HL-60/S4 (cell line): ENCODE measurements around the gene S100A10.

Source experiments
- in situ Hi-C: fragments of 300-500 bp; cut with MboI; formaldehyde crosslinking; loops from 2 replicates; pipeline ENCODE4 v1.14.3; 2022; ENCODE audit warnings: low sequenced_read_pairs

Gene S100A10

DNA sequence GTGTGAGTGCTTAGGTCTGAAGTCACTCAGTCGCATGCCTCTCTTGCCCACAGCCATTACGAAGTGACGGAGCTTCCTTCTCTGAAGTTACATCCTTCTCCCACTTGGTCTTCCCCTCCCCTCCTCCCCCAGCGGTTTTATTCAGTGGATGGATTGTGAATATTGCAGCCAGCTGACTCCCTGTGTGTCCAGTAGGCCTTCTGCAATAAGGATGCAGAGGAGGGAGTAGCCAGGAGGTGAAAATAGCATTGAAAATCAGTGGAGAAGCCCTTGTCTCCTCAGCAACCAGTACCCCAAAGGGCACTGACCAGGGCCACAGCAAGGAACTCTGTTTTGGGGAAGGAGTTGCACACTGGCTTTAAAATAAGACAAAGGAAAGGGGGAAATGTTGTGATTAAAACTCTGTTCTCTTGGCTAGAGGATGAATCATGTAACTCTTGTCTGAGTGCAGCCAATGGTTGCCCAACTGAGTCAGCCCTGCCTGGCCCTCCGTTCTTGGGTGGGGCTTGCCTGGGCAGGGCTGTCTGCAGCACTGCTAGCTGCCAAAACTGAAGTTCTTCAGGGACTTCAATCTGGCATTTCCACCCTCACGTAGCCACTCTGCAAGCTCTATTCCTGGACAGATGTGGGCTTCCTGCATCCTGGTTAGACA, 4.3 kb downstream of the S100A10 start:
- in situ Hi-C loops = no loop called here

DNA sequence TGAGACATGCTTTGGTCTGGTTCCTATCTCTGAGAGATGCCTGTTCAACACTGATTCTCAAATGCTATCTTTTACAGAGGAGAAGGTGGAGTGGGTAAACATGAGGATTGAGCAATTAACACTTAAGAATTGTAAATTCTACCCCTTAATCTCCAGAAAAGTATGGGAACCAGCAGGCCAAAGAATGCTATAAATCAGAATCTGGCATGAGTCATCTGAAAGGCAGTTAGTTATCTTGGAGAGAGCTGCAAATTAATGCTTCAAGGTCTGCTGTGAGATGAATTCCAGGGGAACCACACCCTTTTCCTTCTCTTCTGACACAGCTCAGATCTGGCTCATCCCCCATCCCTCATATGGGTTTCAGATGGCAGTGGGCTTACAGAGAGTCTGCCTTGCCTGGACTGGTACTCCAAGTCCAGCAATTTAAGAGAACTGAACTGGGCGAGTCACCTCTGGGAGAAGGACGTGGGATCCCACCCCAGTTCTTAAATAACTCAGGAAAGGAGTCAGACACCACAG, 5.2 kb downstream of the S100A10 start:
- in situ Hi-C loops = no loop called here

GRCh38 chr1:151986501-151987190, 7.0 kb downstream of the S100A10 start:
- in situ Hi-C loops = no loop called here

GRCh38 chr1:151985768-151986167, 7.9 kb downstream of the S100A10 start:
- in situ Hi-C loops = no loop called here

- in situ Hi-C loops = no loop called here
These were observed 8.4 kb downstream of the S100A10 start for GRCh38 chr1:151985270-151985669.

- in situ Hi-C loops = no loop called here
These were observed 9.2 kb downstream of the S100A10 start for GRCh38 chr1:151984313-151984956.

GRCh38 chr1:151982300-151983005, 11.2 kb downstream of the S100A10 start:
- in situ Hi-C loops = no loop called here

DNA sequence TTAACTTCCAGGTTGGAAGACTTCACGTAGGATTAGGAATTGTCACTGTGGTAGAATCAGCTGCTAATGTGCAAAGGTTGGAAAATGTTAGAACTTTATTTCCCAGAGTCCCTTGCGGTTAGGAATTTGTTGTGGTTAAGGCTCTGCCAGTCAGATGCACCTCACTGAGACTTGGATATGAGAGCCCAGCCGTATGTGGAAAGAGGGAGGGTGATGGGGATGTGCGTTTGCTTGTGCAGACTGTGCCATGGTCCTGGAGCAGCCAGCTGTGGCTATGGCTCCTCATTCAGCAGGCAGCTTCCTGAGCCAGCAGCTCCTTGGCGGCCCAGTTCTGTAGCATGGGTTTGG, 12.5 kb downstream of the S100A10 start:
- in situ Hi-C loops = no loop called here

GRCh38 chr1:151980287-151981177, 13.1 kb downstream of the S100A10 start:
- in situ Hi-C loops = no loop called here

- in situ Hi-C loops = no loop called here
These were observed 14.7 kb downstream of the S100A10 start for GRCh38 chr1:151978922-151979321.

- in situ Hi-C loops = no loop called here
These were observed 15.9 kb downstream of the S100A10 start for GRCh38 chr1:151977662-151978230.

DNA sequence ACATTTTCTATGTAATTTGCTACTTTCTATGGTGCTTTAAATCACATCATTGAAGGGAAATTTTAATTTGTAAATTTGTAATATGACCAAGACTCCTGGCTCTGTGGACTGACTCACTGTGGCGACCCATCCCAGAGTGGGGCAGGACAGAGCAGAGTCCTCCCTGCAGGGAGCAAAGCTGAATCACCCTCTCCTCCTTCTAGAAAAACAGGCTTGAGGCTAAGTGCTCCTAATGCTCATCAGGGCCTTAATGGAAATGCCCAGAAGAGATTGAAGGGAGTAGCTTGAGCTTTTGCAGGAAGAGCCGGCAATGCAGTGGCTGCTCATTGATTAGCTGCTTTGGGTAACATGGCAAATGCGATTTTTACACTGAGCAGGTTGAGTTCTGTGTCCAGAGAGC, 16.8 kb downstream of the S100A10 start:
- in situ Hi-C loops = no loop called here

DNA sequence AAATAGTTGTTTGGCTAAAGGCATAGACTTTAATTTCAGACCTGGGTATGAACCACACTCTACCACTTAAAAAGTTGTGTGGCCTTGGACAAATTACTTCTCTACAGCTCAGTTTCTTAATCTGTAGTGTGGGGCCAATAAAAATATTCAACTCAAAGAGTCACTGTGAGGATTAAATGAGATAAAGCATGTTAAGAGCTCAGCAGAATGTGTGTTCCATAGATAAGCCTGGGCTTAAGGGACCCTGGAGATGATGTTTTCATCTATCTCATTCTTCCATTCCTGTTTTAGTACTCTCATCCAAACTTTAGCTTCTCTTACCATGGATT, 17.7 kb downstream of the S100A10 start:
- in situ Hi-C loops = no loop called here

- in situ Hi-C loops = no loop called here
These were observed 18.2 kb downstream of the S100A10 start for GRCh38 chr1:151975311-151976014.

DNA sequence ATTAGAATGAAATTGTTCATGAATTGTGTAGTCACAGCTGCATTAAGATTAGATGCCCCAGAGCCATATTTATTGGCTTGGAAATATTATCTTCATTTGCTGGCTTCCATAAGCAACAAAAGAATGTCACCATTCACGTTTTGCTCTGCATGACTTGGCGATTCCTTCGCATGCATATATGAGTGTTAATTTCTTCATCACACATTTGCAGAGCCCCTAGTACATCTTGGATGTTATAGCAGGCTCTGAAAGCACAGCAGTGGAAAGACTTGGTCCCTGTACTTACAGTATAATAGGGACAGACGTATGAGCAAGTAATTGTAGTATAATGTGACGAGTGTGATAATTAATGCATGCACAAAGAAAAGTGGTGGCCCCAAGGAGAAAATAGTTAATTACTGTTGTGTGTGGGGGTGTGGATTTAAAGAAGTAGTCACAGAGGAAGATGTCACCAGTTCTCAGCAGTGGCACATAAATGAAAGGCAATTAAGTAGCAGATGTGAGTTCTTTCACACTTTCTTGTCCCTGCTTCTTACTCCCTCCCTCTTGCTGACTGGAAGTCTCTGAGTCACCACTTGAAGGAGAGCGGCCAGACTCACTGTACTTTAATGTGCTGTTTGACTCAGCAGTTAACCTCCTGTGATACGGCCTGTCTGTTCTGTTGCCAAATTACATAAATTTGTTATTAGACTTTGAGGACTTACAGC, 21.0 kb downstream of the S100A10 start:
- in situ Hi-C loops = no loop called here

DNA sequence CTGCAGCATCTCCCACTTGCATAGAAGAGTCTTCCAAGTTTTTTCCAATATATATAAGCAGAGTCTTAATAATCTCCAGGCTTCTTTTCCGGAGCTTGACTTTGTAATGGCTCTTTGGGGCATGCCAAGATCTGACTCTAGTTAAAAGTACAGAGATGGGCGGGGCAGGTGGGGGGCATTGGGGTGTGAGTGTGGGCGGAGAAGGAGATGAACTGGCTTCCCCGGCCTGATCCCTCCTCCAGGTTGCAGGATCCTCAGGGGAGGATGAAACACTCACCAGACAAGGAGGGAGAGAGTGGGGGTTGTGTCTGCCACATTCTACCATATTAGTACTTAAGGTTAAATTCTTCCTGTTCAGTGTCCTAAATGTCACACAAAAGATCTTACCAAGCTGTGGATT, 23.0 kb downstream of the S100A10 start:
- in situ Hi-C loops = no loop called here

DNA sequence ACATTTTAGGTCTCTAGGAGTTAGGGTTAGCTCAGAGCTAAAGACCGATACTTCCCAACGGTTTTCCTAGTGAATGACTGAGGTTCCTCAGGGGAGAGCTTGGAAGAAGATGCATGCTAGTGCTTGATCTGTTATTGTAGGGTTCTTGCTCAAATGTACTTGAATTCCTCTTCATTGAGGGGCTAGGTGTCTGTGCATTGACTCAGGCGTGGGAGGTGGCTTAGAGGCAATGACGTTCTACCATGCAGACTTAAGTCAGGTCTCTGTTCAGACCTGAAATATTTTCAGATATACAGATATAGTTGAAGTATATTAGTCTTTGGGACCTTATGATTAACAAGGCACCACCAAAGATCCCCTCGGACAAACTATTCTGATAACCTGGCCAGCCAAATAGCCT, 23.5 kb downstream of the S100A10 start:
- in situ Hi-C loops = no loop called here

GRCh38 chr1:151968791-151969399, 24.8 kb downstream of the S100A10 start:
- in situ Hi-C loops = no loop called here

- in situ Hi-C loops = no loop called here
These were observed 25.6 kb downstream of the S100A10 start for GRCh38 chr1:151968058-151968457.
